Urinary bladder (tissue), 4 donors: ENCODE data around the gene MGAT5B. TPM values are rescaled to one million over a fixed set of nuclear protein-coding genes. Genes with fewer than 3 reads are reported as not detected.

ENCODE experiments used
- DNase-seq: peaks from one replicate; pipeline ENCODE4 v3.0.0-alpha.2; 2015; ENCODE audit errors: extremely low spot score
- H3K27ac ChIP-seq: one replicate; pipeline ENCODE4 v1.5.1; 2013; ENCODE audit warnings: low read depth, mild to moderate bottlenecking, moderate library complexity
- H3K36me3 ChIP-seq: one replicate; pipeline ENCODE4 v1.6.1; 2013; ENCODE audit warnings: mild to moderate bottlenecking, moderate library complexity; ENCODE audit not compliant: insufficient read depth
- H3K4me1 ChIP-seq: one replicate; pipeline ENCODE4 v1.6.1; 2013; ENCODE audit warnings: mild to moderate bottlenecking, moderate library complexity; ENCODE audit not compliant: insufficient read depth
- H3K4me3 ChIP-seq: one replicate; pipeline ENCODE4 v1.5.1; 2013; ENCODE audit warnings: low read depth, low read length
- WGBS: extraction: QIAGEN DNeasy Blood & Tissue Kit; methylation state at CpG from one replicate; pipeline ENCODE4 v1.1.7; 2013; 5-methylcytosine and 5-hydroxymethylcytosine counted together
- polyA plus RNA-seq: library from polyadenylated mRNA; stranded (reverse); fragments of 200-250 nt; gene quantifications from one replicate; pipeline ENCODE4 v1.2.3, GENCODE V29; 2013
- total RNA-seq: library from RNA; depleted of rRNA; stranded (reverse); fragments of >200 nt; gene quantifications from one replicate; pipeline ENCODE4 v1.2.3, GENCODE V29; 2014
- donor health status: healthy with polysubstance abuse.
- donor health status: healthy.

MGAT5B gene
- total and polyA plus RNA-seq, 2 donors, result 0.38 to 0.63 TPM

DNA sequence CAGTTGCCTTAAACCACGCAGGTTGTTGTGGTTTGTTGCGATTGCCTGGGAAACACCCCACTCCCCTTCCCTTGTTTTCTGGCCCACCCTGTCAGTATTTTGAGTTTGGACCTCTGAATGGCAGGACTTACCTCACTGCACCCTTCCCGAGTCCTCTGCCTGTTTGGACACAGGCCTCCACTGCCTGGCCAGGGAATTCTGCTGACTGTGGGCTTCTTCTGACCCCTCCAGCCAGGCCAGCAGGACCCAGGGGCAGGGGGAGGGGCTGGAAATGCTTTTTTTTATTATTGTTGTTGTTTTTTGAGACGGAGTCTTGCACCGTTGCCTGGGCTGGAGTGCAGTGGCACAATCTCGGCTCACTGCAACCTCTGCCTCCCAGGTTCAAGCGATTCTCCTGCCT lies 4.2 kb upstream of the MGAT5B start:
- Histone ChIP-seq H3K36me3 (no peaks in the 10 kb centered on the region), H3K4me3 (no peak overlapping the region), H3K27ac (no peak overlapping the region), H3K4me1 (no peaks in the 10 kb centered on the region)
- 82% methylated on average over 7 of the region's 7 CpGs for WGBS
- no peak for DNase-seq

DNA sequence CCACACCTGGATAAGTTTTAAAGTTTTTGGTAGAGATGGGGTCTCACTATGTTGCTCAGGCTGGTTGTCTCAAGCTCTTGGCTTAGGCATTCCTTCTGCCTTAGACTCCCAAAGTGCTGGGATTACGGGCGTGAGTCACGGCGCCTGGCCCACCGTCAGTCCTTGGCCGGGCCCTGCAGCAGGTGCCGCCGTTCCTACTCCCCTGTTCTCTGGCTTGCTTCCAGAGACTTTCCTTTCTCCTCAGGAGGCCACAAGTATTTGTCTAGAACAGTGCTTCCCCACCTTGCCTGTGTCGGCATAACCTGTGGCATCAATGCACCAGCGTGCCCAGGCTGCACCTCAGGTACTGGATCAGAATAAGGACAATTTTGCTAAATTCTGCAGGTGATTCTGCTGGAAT lies 3.0 kb upstream of the MGAT5B start:
- WGBS, result 89% methylated on average over 10 of the region's 10 CpGs
- no peak overlapping the region for H3K27ac ChIP-seq
- H3K4me3 ChIP-seq, result no peak overlapping the region
- no peaks in the 10 kb centered on the region for H3K36me3 ChIP-seq
- DNase-seq, result no peak
- H3K4me1 ChIP-seq, result no peaks in the 10 kb centered on the region

DNA sequence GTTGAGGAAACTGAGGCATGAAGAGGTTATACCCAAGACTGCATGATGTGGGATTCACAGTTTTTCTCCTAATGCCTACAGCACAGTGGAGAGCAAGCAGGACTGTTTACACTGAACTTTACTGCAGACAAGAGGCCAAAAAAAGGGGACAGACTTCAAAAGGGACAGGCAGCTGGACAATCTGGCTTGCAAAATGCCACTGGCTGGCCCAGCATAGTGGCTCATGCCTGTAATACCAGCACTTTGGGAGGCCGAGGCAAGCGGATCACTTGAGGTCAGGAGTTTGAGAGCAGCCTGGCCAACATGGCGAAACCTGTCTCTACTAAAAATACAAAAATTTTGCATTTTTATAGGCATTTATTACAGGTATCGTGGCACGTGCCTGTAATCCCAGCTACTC lies 2.0 kb upstream of the MGAT5B start:
- Histone ChIP-seq H3K4me1 (no peaks in the 10 kb centered on the region), H3K4me3 (no peak overlapping the region), H3K36me3 (no peaks in the 10 kb centered on the region), H3K27ac (no peak overlapping the region)
- WGBS, result 83% methylated on average over 5 of the region's 5 CpGs
- no peak for DNase-seq

DNA sequence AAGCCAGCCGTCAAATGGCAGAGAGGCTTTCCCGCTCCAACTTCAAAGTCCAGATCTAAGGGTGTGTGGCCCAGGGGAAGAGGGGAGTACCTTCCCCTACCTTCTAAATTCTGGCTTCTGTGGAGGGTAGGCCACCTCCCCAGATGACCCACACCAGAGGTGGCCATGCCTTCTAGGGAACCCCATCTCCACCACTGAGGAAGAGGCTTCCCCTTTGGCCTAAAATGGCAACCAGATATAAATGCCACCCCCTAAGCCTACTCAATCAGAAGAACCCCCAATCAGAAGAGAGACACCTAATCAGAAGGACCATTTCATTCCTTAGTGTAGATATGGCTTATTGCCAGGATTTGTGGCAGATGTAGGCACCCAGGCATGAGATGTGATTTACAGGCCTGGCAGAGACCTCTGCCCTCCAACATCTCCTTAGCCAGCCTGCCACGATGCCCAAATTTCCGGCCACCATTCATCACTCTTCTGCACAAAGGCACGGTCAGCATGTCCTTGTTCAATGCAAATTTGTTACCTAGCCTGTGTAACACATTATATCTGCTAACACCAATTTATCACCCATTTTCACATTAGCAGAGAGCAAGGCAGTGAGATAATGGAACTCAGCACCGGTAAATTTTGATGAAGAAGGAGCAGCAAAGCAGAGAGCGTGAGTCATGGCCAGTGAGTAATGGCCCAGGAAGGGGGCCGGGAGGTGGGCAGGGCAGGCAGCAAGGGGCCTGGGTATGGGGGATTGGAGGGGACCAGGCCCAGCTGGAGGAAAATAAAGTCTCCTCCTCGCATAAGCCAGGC lies 1.2 kb upstream of the MGAT5B start:
- no peaks in the 10 kb centered on the region for H3K36me3 ChIP-seq
- no peak for DNase-seq
- no peak overlapping the region for H3K4me3 ChIP-seq
- H3K4me1 ChIP-seq, result no peaks in the 10 kb centered on the region
- no peak overlapping the region for H3K27ac ChIP-seq
- 73% methylated on average over 9 of the region's 9 CpGs for WGBS

DNA sequence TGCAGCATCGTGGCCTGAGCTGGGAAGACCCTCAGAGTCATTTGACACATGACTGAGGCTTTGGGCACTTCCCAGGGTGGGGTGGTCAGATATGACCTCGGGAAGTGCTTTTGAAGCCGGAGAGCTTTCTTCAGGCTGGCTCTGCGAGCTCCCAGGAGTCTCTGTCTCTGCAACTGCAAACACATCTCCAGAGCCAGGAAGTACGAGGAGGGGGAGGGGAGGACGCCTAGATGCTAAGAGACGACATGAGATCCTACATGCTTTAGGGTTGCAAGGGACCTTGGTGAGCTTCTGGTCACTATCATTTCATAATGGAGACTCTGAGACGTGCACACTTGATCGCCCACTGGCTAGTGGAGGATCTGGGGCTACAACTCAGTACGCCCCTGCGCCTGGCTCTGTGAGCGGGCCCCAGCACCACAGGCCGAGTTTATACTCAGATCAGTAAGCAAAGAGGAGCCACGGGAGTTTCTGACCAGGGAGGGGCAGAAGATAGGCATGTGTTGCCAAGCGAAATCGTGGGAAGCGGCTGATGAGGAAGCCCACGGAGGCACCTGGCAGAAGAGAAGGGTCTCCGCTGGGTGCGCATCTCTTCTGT lies 527 bp upstream of the MGAT5B start:
- DNase-seq, result no peak
- Histone ChIP-seq H3K36me3 (no peaks in the 10 kb centered on the region), H3K4me1 (no peaks in the 10 kb centered on the region), H3K27ac (no peak overlapping the region), H3K4me3 (no peak overlapping the region)
- WGBS, result 20% methylated on average over 20 of the region's 20 CpGs

DNA sequence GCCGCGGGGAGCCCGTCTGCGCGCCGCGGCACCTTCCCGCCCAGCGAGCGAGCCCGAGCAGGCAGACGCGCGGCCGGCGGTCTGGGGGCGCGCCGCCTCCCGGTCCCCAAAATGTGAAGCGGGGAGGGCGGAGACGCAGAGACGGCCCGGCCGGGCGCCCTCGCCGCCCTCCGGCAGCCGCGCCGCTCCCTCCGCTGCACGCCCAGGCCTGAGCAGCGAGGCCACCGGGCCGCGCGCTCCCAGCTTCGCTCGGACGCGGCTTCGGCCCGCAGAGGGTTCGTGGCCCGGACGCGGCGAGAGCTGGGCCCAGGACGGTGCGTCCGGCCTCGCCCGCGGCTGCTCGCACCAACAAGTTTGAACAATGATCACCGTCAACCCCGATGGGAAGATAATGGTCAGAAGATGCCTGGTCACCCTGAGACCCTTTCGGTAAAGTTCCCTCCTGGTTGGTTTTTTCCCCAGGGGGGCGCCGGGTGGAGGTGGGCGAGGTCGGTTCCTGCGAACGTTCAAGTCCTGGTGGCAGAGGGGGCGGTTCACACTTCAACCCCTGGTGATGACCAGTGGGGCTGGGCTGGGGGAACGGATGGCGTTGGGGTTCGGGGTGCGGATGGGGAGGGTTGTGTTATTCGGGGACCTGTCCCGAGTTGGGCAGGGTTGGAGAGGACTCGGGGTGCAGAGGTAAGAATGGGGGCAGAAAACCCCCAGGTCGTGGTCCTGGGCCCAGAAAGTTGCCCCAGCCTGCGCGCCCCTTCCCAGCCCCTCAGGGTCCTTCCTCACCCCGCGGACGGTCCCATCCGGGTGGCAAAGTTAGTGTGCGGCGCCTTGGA lies 678 bp downstream of the MGAT5B start:
- no peak for DNase-seq
- Histone ChIP-seq H3K36me3 (no peaks in the 10 kb centered on the region), H3K4me3 (peak overlapping the region; percentile 42), H3K4me1 (no peaks in the 10 kb centered on the region), H3K27ac (no peak overlapping the region)
- 2% methylated on average over 84 of the region's 84 CpGs for WGBS

DNA sequence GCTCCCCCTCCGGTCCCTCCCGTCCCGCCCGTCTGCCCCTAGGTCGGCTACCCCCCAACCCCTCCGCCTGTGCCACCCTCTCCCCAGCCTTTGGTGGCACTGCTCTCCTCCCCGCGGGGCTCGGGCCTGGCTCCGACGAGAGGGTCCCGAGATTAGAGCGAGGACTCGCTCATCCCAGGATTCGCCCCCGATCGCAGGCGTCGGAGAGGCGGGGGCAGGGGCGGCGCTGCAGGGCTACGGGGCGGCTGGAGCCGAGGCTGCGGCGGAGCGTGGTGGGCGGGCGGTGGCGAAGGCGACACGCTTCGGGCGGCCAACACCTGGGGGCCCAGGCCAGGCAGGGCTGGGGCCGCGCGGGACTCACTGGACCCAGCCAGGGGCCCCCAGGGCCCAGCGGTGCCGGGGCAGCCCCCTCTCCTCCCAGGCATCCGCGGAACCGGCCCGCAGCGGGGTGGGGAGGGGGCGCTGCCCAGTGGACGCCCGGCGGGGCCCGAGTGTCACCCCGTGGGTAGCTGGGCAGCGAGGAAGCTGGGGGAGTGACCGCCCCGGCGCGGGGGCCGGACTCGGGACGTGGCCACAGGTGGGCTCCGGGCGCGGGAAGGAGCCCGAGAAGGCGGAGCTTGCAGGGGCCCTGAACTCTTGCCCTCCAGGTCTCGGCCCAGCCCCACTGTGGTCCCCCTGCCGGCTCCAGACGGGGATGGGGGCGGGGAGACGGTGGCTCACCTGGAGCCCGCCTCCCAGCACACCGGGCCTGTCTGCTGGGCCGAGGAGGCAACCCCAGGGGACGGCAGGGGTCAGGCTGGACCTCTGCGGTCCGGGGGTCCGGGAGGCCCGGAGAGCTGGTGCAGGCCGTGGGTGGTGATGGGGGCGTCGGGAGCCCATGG lies 1.5 kb downstream of the MGAT5B start:
- DNase-seq, result no peak
- WGBS, result 2% methylated on average over 80 of the region's 80 CpGs
- Histone ChIP-seq H3K27ac (no peak overlapping the region), H3K4me3 (no peak overlapping the region), H3K36me3 (no peaks in the 10 kb centered on the region), H3K4me1 (no peaks in the 10 kb centered on the region)

DNA sequence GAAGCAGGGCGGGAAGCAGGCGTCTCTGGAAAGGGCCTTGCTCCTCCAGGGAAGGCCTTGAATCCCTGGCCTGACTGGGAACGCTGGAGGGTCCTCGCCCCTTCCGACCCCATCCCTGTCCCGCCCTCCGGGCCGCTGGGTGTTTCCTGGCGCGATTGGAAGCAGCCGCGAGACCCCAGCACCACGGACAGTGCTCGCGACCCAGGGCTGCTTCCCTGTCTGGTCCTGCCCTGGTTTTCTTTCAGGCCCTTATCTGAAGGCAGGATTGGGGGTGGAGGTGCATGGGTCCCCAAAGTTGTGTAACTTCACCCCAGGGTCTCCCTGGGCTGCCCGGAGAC lies 2.1 kb downstream of the MGAT5B start:
- no peak for DNase-seq
- Histone ChIP-seq H3K4me1 (no peaks in the 10 kb centered on the region), H3K4me3 (no peak overlapping the region), H3K27ac (no peak overlapping the region), H3K36me3 (no peaks in the 10 kb centered on the region)
- WGBS, result 5% methylated on average over 16 of the region's 16 CpGs

DNA sequence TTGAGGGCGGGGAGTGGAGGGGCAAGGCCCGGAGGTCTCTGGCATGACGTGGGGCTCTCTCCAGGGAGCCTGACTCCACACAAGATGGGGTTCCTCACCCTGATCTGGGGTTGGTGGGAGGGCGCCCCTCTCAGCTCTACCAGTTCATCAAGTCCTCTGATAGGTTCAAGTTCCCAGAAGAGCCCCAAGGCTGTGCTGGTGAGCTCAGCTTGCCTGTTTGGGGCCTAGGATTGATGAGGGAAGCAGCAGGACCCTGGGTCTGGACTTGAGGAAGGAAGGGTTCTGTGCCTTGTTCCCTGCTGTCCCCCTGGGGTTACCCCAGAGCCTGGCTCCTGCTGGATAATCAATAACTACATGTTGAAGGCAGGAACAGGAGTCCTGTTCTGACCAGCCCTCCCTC lies 3.5 kb downstream of the MGAT5B start:
- Histone ChIP-seq H3K4me1 (no peaks in the 10 kb centered on the region), H3K4me3 (no peak overlapping the region), H3K36me3 (no peaks in the 10 kb centered on the region), H3K27ac (no peak overlapping the region)
- WGBS, result 84% methylated on average over 4 of the region's 4 CpGs
- no peak for DNase-seq

DNA sequence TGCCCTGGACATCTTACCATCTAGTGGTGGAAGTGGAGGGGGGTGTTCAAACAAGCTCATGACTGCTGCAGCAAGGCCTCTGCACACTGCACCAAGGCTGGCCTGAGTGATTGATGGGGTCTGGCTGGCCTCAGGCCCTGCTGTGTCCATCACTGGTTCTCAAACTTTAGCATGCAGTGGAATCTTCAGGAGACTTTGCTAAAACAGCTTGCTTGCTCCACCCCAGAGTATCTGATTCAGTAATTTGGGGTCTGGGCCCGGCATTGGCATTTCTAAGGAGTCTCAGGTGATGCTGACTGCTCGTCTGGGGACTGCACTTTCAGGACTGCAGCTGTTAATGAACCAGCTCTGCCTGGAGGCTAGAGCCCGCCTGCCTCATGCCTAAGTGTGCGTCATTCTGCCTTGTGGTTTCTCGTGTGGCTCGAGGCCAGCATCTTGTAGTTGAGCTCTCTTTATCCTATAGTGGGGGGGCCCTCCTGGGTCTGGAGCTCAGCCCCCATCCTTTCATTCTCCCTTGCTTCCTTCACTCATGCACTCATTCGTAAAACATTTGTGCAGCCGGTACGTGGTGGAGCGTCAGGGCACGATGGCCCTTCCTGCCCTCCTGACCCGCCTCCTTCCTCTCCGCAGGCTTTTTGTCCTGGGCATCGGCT lies 4.1 kb downstream of the MGAT5B start:
- Histone ChIP-seq H3K4me1 (no peaks in the 10 kb centered on the region), H3K4me3 (no peak overlapping the region), H3K27ac (no peak overlapping the region), H3K36me3 (no peaks in the 10 kb centered on the region)
- no peak for DNase-seq
- 60% methylated on average over 14 of the region's 14 CpGs for WGBS

DNA sequence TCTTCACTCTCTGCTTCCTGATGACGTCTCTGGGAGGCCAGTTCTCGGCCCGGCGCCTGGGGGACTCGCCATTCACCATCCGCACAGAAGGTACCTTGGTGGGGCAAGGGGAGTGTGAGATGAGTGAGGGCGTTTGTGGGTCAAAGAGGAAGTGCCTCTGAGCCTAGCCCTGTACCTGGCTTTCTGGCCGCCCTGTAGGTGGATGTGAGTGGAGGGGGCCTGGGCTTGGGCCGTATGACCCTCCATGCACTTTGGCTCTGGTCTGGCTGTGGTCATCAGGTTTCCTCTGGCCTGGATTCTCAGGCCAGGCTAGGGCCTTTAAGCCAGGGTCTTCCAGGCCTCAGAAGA lies 4.6 kb downstream of the MGAT5B start:
- DNase-seq, result no peak
- Histone ChIP-seq H3K4me3 (no peak overlapping the region), H3K27ac (no peak overlapping the region), H3K36me3 (no peaks in the 10 kb centered on the region), H3K4me1 (no peaks in the 10 kb centered on the region)
- 76% methylated on average over 9 of the region's 9 CpGs for WGBS

DNA sequence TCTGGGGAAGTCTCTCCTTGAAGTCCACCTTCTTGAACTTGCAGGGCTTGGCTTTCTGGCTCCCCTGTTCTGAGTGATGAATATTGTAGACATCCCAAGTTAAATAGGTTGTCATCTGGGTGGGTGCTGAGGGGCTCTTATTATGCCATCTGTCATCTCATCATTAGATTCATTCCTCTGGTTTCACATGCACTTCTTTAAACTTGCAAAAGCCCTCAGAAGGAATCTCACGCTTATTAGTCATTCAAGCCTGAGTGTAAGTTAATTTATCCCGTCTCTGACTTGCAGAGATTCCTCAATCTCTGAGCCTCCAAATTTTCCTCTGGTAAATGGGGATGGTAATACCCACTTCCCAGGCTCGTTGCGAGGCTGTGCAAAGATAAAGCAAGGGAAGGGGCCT lies 5.7 kb downstream of the MGAT5B start:
- H3K4me1 ChIP-seq, result no peaks in the 10 kb centered on the region
- no peak overlapping the region for H3K27ac ChIP-seq
- WGBS, result 79% methylated on average over 4 of the region's 4 CpGs
- no peak overlapping the region for H3K4me3 ChIP-seq
- no peaks in the 10 kb centered on the region for H3K36me3 ChIP-seq
- DNase-seq, result no peak

DNA sequence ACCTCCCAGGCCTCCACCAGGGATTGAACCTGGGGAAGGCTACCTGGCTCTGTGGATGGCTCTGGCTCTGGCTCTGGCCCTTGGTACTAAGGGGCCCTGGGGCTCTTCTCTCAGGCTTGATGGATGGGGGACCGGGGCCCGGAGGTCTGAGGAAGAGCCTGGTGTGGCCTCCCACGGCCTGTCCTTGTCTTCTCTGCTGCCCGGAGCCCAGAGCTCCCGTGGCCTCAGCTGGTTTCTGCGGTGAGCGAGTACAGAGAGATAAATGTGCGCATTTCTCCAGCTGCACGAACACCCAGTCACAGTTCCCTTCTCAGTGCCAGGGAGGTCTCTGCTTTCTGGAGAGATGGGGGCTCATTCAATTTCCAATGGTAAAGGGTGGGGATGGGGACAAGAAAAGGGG lies 9.2 kb downstream of the MGAT5B start:
- Histone ChIP-seq H3K36me3 (no peaks in the 10 kb centered on the region), H3K27ac (no peak overlapping the region), H3K4me3 (no peak overlapping the region), H3K4me1 (no peaks in the 10 kb centered on the region)
- 75% methylated on average over 9 of the region's 9 CpGs for WGBS
- no peak for DNase-seq
